Esophagus muscularis mucosa (tissue), 4 donors: ENCODE results near the gene EEF1AKMT3.

Experiments used
- EP300 ChIP-seq: sonication (generic); formaldehyde crosslinking; IDR thresholded peaks from one replicate; pipeline ENCODE4 v1.6.1; 2017; ENCODE audit warnings: antibody characterized with exemption
- POLR2AphosphoS5 ChIP-seq, 2 donors: sonication (generic); formaldehyde crosslinking; IDR thresholded peaks; one replicate each; pipeline ENCODE4 v1.6.1; 2017; ENCODE audit warnings: antibody characterized with exemption in 2 of 2
- TF ChIP-seq, protein P1 (sequence below), 3 experiments: fragments of 200-600 bp in 2 of 3; fragments of 450-650 bp in 1 of 3; sonication (generic) in 2 of 3; IDR thresholded peaks; one replicate each; pipeline ENCODE4 v1.5.1; 2017 to 2019; ENCODE audit warnings: antibody characterized with exemption in 3 of 3, mild to moderate bottlenecking in 2 of 3, moderate library complexity in 1 of 3

- no peak for TF ChIP-seq POLR2AphosphoS5 (IDR thresholded peaks at IDR 0.05)
- TF ChIP-seq, protein P1, sequence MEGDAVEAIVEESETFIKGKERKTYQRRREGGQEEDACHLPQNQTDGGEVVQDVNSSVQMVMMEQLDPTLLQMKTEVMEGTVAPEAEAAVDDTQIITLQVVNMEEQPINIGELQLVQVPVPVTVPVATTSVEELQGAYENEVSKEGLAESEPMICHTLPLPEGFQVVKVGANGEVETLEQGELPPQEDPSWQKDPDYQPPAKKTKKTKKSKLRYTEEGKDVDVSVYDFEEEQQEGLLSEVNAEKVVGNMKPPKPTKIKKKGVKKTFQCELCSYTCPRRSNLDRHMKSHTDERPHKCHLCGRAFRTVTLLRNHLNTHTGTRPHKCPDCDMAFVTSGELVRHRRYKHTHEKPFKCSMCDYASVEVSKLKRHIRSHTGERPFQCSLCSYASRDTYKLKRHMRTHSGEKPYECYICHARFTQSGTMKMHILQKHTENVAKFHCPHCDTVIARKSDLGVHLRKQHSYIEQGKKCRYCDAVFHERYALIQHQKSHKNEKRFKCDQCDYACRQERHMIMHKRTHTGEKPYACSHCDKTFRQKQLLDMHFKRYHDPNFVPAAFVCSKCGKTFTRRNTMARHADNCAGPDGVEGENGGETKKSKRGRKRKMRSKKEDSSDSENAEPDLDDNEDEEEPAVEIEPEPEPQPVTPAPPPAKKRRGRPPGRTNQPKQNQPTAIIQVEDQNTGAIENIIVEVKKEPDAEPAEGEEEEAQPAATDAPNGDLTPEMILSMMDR (IDR thresholded peaks at IDR 0.05): no peak
- TF ChIP-seq EP300: no peak
Measured at GRCh38 chr12:57811028-57811755, 38.8 kb downstream of the EEF1AKMT3 start.
